GM19193 (cell line): Measurements from ENCODE around the gene LRCH4.

ENCODE experiments used
- POLR2A ChIP-seq: IDR thresholded peaks from 4 replicates; pipeline ENCODE4 v1.6.1; 2011; ENCODE audit not compliant: insufficient read depth, insufficient read length; ENCODE audit errors: extremely low read depth

Gene LRCH4, protein sequence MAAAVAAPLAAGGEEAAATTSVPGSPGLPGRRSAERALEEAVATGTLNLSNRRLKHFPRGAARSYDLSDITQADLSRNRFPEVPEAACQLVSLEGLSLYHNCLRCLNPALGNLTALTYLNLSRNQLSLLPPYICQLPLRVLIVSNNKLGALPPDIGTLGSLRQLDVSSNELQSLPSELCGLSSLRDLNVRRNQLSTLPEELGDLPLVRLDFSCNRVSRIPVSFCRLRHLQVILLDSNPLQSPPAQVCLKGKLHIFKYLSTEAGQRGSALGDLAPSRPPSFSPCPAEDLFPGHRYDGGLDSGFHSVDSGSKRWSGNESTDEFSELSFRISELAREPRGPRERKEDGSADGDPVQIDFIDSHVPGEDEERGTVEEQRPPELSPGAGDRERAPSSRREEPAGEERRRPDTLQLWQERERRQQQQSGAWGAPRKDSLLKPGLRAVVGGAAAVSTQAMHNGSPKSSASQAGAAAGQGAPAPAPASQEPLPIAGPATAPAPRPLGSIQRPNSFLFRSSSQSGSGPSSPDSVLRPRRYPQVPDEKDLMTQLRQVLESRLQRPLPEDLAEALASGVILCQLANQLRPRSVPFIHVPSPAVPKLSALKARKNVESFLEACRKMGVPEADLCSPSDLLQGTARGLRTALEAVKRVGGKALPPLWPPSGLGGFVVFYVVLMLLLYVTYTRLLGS

DNA sequence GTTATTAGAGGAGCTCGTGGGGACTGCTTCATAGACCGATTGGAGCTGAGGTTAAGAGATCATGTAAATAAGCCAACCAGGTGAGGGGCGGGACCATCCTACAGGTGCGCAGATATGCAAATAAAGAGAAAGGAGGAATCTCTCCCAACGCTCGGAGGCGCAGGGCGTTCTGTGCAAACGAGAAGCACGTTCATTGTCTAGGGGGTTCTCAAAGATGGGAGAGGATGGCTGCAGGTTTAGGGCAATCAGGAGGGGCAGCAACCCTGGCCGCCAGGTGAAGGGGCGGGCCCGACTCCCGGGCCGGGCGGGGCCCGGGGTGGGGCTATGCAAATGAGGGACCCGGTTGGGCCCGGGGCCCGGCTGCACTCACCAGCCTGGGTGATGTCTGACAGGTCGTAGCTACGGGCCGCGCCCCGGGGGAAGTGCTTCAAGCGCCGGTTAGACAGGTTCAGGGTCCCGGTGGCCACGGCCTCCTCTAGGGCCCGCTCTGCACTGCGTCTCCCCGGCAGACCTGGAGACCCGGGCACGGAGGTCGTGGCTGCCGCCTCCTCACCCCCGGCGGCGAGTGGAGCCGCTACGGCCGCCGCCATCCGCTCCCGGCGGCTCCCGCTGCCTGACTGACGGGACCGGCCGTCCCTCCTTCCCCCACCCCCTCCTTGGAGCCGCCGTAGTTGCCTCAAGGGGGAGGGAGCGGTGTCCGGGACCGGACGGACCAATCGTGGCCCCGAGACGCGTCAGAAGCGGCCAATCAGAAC, at the start of gene LRCH4:
TSS of gene LRCH4 (minus strand) at position 619 of the 755 bp plus-strand sequence. CDS start at position 590, 29 bp downstream.
- TF ChIP-seq POLR2A: peak; percentile 97

DNA sequence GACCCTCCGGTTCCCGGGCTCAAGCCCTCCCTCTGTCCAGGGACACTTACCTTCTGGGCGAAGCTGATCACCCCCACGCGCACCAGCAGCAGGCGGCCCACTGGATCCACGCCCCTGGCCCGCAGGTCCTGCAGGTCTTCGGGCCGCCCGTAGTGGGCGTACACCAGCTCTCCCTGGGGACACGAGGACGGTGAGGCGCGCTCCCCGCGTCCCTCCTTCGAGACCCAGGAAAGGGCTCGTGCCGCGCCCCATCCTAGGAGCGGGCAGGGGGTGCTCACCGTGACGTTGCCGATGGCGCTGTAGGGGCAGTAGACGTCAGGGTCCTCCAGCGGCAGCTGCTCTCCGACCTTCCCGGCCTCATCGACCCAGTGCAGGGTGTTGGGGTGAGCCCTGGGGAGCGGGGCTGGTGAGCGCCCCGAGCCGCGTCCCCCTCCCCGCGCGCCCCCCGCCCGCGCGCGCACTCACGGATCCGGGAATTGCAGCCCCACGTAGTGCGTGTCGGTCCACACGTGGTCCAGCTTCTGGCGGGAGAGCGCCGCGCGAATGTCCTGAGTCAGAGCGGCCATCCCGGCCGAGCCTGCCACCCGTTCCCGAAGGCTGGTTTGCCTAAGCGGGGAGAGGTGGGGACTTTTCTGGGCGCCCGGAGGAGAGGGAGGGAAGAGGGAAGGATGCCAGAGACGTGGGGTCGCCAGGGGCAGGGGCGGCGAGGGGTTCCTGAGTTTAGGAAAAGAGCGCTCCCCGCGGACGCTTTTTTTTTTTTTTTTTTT, 47.2 kb upstream of the LRCH4 start:
- no peak for TF ChIP-seq POLR2A

DNA sequence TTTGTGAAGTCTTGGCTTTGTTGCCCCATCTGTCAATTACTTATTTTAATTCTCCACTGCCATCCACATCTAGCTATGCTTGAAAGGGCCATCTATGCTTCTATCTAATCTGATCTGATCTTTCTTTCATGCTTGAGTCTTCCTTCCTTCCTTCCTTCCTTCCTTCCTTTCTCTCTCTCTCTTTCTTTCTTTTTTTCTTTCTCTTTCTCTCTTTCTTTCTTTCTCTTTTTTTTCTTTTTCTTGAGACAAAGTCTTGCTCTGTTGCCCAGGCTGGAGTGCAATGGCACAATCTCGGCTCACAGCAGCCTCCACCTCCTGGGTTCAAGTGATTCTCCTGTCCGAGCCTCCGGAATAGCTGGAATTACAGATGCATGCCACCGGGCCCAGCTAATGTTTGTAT, 44.1 kb upstream of the LRCH4 start:
- TF ChIP-seq POLR2A: no peak

DNA sequence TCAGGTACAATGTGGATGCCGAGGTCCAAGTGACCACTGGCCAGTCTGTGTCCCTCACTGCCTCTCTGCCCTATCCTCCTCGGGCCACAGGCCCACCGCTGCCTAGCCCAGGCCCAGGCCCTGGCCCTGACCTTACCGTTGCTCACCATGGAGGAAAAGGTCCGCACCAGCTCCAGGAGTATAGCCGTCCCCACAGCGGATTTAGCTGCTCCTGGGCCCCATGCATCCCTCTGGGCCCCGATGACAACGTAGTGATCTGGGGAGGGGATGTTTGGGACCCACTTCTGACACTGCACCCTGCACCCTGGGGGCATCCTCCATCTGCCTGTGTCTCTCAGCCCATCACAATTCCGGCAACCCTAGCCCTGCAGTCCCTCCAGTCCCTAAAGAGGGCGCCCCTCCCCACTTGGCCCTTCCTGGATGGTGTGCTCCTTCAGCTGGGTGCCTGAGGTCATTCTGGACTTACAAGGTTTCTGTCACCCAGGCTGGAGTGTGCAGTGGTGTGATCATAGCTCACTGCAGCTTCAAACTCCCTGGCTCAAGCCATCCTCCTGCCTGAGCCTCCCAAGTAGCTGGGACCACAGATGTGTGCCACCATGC, 43.3 kb upstream of the LRCH4 start:
- no peak for TF ChIP-seq POLR2A

DNA sequence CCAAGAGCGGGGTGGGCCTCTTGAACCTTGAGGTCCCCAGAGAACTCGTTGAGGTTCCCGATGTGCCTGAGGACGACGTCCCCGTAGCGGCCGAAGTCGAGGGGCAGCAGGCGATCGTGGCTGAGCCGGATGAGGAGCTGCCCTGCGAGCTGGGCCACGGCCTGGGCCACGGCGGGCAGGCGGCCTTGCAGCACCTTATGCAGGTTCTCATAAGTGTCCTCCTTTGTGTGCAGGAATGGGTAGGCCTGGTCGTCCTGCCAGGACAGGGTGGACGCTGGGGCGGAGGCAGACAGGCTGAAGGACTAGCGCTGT, 41.3 kb upstream of the LRCH4 start:
- TF ChIP-seq POLR2A: no peak

DNA sequence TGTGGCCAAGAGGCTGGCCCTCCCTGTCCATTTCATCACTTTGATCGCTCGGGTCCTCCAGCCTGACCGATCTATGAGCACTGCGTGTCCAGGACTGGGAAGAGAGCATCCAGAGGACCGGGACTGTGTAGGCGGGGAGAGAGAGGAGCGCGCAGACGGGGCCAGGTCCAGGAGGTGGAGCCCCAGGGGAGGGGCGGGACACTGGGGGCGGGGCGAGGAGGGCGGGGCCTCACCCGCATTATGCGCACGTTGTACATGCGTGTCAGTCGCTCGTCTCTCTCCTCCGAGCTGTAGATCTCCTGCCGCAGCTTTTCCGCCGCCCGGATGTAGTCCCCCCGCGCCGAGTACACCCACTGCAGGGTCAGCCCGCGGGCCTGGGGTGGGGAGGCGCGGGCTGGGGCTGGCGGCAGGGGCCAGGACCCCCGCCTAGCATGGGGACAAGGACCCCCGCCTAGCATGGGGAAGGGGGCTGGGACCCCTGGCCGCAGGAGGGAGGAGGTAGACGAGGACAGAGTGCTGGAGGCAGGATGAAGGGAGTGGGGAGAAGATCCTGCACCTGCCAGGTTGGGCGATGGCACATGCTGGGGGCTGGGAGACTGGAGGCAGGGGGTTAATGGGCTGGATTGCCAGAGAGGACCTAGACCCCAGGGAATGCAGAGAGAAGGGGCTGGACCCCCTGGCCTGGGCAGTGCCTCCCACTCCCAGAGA, 40.8 kb upstream of the LRCH4 start:
- no peak for TF ChIP-seq POLR2A

DNA sequence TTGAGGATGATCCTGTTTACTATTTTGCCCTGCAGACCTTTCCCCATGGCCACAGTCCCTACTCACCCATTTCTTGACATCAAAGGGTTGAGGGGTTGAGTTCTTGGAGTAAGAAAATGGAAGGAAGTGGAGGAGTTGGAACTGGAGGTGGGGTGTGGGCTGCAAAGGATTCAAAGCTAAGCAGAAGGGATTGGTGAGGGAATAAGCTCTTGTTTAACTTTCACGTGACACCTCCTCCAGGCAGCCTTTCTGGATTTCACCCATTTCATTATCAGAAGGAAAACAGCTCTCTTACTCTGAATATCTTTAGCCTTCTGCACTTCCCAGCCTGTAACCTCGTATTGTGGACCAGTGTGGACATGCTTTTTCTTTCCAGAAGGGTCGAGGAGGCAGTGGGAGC, 40.1 kb upstream of the LRCH4 start:
- no peak for TF ChIP-seq POLR2A

DNA sequence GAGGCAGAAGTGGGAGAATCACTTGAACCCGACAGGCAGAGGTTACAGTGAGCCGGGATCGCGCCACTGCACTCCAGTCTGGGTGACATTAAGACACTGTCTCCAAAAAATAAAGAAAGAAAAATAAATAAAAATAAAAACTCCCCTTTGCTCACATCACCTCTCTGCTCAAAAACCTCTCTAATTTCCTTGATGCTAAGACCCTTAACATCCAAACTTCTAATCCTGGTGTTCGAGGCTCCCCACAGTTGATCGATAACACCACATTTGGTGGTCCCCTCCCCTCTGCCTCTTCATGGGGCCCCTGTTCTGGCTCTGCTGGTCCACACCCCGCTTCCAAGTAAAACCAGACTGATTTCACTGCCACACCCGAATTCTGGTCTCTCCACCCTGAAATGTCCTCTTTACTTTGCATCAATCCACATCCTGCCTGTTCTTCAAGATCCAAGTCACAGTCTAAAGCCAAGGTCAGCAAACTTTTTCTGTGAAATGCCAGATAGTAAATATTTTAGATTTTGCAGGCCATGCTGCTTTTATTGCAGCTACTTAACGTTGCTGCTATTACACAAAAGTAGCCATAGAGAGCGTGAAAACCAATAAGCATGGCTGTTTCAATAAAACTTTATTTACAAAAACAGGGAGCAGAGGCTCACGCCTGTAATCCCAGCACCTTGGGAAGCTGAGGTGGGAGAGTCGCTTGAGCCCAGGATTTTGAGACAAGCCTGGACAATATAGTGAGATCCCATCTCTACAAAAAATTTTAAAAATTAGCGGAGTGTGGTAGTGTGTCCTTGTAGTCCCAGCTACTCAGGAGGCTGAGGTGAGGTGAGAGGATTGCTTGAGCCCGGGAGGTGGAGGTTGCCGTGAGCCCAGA, 38.3 kb upstream of the LRCH4 start:
- TF ChIP-seq POLR2A: no peak

DNA sequence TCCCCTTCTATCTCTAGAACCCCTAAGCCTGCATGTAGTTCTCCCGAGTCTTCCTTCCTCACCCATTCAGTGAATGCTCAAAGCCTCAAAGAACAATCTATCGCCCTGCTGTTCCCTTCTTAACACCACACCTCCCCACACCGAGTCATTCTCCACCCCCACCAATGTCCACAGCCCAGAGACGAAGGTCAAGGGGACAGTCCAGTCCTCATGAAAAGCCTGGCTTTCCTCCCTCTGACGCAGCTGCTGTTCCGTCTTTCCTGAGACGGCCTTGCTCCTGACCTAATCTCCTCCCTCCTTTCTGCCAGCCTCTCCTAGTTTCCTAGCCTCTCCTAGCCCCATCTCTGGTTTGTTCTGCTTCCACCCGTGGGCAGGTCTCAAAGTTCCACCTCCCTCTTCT, 35.6 kb upstream of the LRCH4 start:
- TF ChIP-seq POLR2A: no peak

DNA sequence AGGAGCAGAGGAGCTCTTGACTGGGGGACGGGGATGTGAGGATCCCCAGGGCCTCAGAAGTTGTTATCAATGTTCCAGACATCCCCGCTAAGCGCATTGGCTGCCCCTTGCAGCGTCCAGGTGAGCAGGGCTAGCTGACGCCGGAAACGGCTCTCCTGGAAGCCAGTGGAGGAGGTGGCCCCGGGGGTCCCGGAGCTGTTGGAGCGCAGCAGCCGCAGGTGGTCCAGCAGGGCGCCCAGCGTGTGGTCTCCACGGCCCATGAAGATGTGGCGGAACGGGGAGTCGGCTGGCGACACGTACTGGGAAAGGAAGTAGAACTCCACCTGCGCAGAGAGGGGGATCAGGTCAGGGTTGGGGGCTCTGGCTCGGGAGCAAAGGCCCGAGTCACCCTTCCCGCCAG, 34.9 kb upstream of the LRCH4 start:
- no peak for TF ChIP-seq POLR2A

DNA sequence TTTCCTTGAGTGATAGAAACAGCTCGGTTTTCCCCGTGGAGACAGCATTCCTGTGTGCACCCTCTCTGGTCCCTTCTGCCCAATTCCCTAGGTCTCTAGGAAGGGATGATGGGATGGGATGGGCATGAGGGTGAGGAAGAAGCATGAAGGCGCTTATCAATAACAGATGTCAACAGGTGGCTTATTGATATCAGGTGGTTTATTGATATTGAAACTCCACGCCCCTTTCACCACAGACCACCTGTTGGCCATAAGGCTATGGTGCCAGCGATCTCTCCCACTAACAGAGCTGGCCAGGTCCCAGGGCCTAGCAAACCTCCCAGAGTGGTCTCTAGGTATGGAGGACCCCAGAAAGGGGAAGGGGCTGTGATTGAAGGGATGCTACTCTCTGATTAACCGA, 34.3 kb upstream of the LRCH4 start:
- TF ChIP-seq POLR2A: no peak

DNA sequence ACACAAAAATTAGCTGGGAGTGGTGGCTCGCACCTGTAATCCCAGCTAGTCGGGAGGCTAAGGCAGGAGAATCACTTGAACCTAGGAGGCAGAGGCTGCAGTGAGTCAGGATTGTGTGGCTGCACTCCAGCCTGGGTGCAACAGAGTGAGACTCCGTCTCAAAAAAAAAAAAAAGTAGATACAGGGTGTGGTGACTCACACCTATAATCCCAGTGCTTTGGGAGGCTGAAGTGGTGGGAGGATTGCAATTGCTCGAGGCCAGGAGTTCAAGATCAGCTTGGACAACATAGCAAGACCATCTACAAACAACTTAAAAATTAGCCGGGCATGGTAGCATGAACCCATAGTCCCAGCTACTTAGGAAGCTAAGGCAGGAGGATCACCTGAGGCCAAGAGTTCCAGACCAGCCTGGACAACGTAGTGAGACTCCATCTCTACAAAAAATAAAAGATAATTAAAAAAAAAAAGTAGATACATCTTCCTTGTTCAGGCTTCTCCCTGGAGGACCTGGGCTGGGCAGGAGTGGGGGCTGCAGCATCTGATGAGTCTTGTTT, 28.5 kb upstream of the LRCH4 start:
- no peak for TF ChIP-seq POLR2A
